Effector CD4-positive, alpha-beta T cell (primary cell): ENCODE results near the gene AP1B1.

Experiments
- DNase-seq: peaks from one replicate; pipeline ENCODE4 v3.0.0-alpha.2; 2020

AP1B1 gene

DNA sequence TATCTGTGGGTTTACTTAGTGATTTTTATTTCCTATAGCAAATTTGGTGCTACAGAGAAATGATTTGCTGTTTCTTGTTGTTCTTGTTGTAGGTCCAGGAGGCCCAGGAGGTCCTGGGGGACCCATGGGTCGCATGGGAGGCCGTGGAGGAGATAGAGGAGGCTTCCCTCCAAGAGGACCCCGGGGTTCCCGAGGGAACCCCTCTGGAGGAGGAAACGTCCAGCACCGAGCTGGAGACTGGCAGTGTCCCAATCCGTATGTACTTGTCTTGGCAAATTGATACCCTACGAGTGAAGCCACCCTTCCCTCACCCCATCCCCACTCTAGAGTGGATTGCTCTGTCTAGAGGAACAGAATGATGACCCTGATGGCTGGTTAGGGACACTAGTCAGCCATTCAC is 89.7 kb downstream of the AP1B1 start:
- DNase-seq = no peak

DNA sequence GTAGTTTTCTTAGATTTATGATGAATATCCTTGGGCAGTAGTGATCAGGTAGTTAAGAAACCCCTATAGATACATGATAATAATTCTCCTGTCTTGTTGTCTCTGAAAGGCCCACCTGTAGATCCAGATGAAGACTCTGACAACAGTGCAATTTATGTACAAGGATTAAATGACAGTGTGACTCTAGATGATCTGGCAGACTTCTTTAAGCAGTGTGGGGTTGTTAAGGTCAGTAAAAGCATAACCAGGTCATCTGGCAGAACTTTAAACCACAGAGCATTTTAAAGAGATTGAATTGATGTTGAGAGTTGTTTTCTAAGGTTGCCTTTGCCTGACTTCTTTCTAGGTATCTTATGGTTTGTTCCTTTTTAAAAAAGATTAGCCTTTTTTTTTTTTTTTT is 96.0 kb downstream of the AP1B1 start:
- DNase-seq = no peak

DNA sequence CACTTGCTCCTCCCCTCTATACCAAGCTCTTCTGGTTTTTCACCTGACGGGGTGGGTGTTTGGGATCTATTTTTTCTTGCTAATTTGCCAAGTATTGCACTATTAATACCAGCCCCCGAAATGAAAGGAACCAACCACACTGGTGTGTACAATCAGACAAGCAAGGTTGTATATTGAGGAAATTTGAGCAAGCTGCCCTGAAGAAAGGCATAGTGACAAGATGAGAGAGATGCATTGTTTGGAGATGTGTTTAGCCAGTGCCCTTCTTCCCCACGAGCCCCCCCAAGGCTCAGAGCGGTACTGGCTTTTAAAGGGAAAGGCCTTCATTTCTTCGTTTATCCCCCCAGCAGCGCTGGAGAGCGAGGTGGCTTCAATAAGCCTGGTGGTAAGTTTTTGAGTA is 97.2 kb downstream of the AP1B1 start:
- DNase-seq = no peak

DNA sequence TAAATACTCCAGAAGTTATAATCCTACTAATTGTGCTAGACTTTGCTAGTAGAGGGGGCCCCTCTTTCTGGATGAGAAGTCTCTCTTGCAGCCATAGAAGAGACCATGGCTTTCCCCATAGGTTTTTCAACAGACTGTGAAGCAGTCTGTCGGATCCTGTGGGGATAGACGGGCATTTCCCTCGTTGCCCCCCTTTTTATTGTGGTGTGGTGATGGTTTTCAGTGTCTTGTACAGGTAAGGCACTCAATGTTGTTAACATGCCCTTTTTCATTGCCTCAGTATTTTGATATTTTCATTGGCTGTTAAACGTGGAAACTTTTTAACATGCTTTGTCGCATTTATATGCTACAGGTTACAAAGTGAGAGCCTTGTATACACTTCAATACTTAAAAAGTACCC is 98.3 kb downstream of the AP1B1 start:
- DNase-seq = no peak

DNA sequence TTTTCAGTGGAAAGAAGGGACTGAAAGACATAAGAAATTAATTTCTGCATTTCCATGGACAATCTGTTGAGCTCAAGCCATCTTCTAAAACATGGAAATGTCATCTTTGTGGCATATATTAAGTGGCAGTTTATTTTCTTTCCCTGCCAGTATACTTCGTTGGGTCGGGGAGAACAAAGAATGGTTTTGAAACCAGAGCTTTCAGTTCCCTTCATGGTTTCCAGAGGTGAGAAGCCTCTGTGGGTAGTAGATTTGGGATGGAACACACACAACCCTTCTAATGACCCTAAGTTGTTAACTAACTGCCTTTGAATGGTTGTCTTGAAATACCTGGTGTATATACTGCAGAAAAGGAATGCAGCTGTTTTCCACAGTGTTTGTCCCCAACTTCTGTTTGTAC is 99.5 kb downstream of the AP1B1 start:
- DNase-seq = no peak

DNA sequence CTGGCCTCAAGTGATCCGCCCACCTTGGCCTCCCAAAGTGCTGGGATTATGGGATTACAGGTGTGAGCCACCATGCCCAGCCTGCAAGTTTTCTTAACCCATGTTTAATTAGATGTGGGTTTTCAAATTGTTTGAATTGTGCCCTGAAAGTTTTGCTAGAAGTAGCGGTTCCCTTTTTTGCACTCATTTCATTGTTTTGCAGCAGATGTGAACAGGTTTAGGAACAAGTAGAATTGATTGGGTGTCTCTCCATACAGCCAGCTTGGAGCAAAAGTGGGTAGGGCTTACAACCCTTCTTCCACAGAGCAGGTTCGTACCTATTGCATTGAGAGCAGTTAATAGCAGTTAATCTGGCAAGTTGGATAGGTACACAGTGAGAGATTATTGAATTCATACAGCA is 104.2 kb downstream of the AP1B1 start:
- no peak for DNase-seq

DNA sequence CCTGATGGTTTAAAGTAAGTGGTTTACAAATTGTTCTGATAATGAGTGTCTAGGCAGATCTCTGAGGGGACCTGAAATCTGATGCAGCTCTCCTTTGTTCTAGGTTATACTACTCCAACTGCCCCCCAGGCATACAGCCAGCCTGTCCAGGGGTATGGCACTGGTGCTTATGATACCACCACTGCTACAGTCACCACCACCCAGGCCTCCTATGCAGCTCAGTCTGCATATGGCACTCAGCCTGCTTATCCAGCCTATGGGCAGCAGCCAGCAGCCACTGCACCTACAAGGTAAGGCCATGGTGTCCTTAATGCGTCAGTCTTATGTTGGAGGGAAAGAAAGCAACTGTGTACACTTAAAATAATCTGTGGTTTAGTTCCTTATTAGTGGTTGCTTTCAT is 110.4 kb downstream of the AP1B1 start:
- no peak for DNase-seq
